Right ventricle myocardium superior (tissue), 1 donor: ENCODE results near the gene ZNF585A. TPM values are rescaled to one million over a fixed set of nuclear protein-coding genes. Genes with fewer than 3 reads are reported as not detected.
"Not testable (repeated sequence)": the region's sequence is repeated elsewhere in the genome, so short reads cannot be mapped to it uniquely, and the experiment has no call there.

Experiments
- ATAC-seq: fragments of 200-7000 bp; cut with Tn5 transposase; one replicate; pipeline ENCODE4 v1.9.1; 2020; ENCODE audit warnings: mild to moderate bottlenecking; ENCODE audit not compliant: poor library complexity
- DNase-seq: peaks from one replicate; pipeline ENCODE4 v3.0.0-alpha.2; 2020
- intact Hi-C: fragments of 100-400 bp; cut with DNase I; formaldehyde crosslinking; loops from one replicate; pipeline ENCODE4 v1.11.2; 2022
- long read RNA-seq: library from polyadenylated mRNA; unstranded; transcript quantifications from one replicate; pipeline ENCODE4 v2.0.0, GENCODE V29; 2021
- total RNA-seq: library from RNA; stranded (reverse); fragmentation: NEBNext Ultra II Directional; extraction: Animal tissue kit (Norgen Biotek cat#: 25700); gene quantifications from one replicate; pipeline ENCODE4 v1.2.1, GENCODE V29; 2021
- donor health status: DM: no; HTN: yes; CAD: no; lungs with severe emphysema.

Gene ZNF585A
- 10.3 TPM for total RNA-seq
- long read RNA-seq, full-length matches to known transcripts: 6 of 7 reads
- long read RNA-seq, partial matches to known transcripts: 0 of 7 reads
- long read RNA-seq, other reads (novel, unspliced or antisense): 1 of 7 reads

- peak; percentile 100 for ATAC-seq
- peak; percentile 94 for DNase-seq
- intact Hi-C loops: no loop called here
These were observed at the start of gene ZNF585A for GRCh38 chr19:37172368-37173366. ZNF585A (minus strand) TSS chr19:37172695; CDS start chr19:37169910, 2,785 bp downstream.

GRCh38 chr19:37221136-37221535, 48.6 kb upstream of the ZNF585A start:
- ATAC-seq: no peak
- intact Hi-C loops: no loop called here

GRCh38 chr19:37220383-37220782, 47.9 kb upstream of the ZNF585A start:
- intact Hi-C loops: no loop called here
- ATAC-seq (no peak), DNase-seq (no peak)

More at GRCh38 chr19:37221136-37221535, 48.6 kb upstream of the ZNF585A start:
- DNase-seq: no peak

- DNase-seq (no peak), ATAC-seq (peak; percentile 9)
- intact Hi-C loops: no loop called here
These were observed 46.1 kb upstream of the ZNF585A start for GRCh38 chr19:37218592-37218935.

- ATAC-seq (peak; percentile 98), DNase-seq (peak; percentile 93)
- intact Hi-C loops: no loop called here
These were observed 45.5 kb upstream of the ZNF585A start, which contains the start of gene ZNF383 for GRCh38 chr19:37217775-37218591. ZNF383 (plus strand) TSS chr19:37218214; CDS start chr19:37230454, 12,240 bp downstream.

- ATAC-seq: no peak
- intact Hi-C loops: no loop called here
- DNase-seq: no peak
These were observed 44.9 kb upstream of the ZNF585A start for GRCh38 chr19:37217480-37217774.

- DNase-seq (no peak), ATAC-seq (no peak)
- intact Hi-C loops: no loop called here
These were observed 25.3 kb upstream of the ZNF585A start for GRCh38 chr19:37197768-37198167.

- ATAC-seq, intact Hi-C loops, DNase-seq: not testable (repeated sequence)
These were observed 24.6 kb upstream of the ZNF585A start for GRCh38 chr19:37197115-37197514.

- DNase-seq, ATAC-seq, intact Hi-C loops: not testable (repeated sequence)
These were observed 22.8 kb upstream of the ZNF585A start for GRCh38 chr19:37195248-37195647.

GRCh38 chr19:37186071-37186470, 13.6 kb upstream of the ZNF585A start:
- ATAC-seq, DNase-seq, intact Hi-C loops: not testable (repeated sequence)

GRCh38 chr19:37165635-37166034, 6.9 kb downstream of the ZNF585A start:
- intact Hi-C loops: no loop called here
- DNase-seq (no peak), ATAC-seq (no peak)

GRCh38 chr19:37160153-37160552, 12.3 kb downstream of the ZNF585A start:
- ATAC-seq (no peak), DNase-seq (no peak)
- intact Hi-C loops: no loop called here

GRCh38 chr19:37148214-37148613, 24.3 kb downstream of the ZNF585A start:
- intact Hi-C loops: no loop called here
- ATAC-seq (no peak), DNase-seq (no peak)

GRCh38 chr19:37136111-37136510, 36.4 kb downstream of the ZNF585A start:
- intact Hi-C loops: no loop called here
- ATAC-seq (no peak), DNase-seq (no peak)

GRCh38 chr19:37128821-37129177, 43.7 kb downstream of the ZNF585A start:
- DNase-seq: no peak
- intact Hi-C loops: no loop called here
- ATAC-seq: no peak

- intact Hi-C loops: no loop called here
- DNase-seq (no peak), ATAC-seq (no peak)
These were observed 44.3 kb downstream of the ZNF585A start for GRCh38 chr19:37127999-37128820.

- DNase-seq, ATAC-seq: not testable (repeated sequence)
These were observed 50.4 kb downstream of the ZNF585A start for GRCh38 chr19:37122093-37122492.

GRCh38 chr19:37114001-37114400, 58.5 kb downstream of the ZNF585A start:
- intact Hi-C loops: no loop called here
- no peak for ATAC-seq

More at GRCh38 chr19:37122093-37122492, 50.4 kb downstream of the ZNF585A start:
- intact Hi-C loops: not testable (repeated sequence)

More at GRCh38 chr19:37114001-37114400, 58.5 kb downstream of the ZNF585A start:
- DNase-seq: no peak
